Measurements from ENCODE around the gene ATM.
"Not testable (repeated sequence)": the region's sequence is repeated elsewhere in the genome, so short reads cannot be mapped to it uniquely, and the experiment has no call there.

The ATM gene

DNA sequence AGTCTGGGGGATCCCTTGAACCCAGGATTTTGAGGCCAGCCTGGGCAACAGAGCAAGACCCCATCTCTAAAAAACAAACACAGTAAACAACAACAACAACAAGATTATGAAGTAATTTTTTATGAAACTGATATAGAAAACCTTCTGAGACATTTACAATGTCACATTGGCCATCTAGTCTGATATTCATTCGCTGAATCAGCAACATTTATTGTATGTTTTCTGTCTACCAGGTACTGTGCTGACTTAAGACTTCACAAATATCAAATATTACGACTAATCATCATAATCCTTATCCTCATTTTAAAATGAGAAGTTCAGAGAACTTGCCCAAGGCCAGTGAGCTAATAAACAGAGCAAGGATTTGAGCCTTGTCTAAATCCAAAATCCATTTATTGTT is 120.8 kb downstream of the ATM start:
- Histone ChIP-seq H3K4me1 (no peaks in the 10 kb centered on the region), H3K9me3 (replicated peaks in 1 of 11) (no peaks in the 10 kb centered on the region), H3K27me3 (no peaks in the 10 kb centered on the region), H3K9ac (no peak overlapping the region), H4K20me1 (no peaks in the 10 kb centered on the region; a peak in 1 of 22 replicates), H3K36me3 (peaks cover 17 to 71% (median 39%) of the 10 kb centered on the region in 11 experiments; a peak in 21 of 22 replicates), H3K27ac (no peak overlapping the region), H3K4me3 (no peak overlapping the region), H3K4me2 (no peak overlapping the region)
- TF ChIP-seq Cebpa-rat (IDR thresholded peaks at IDR 0.05), result no peak

- Histone ChIP-seq H4K20me1 (no peaks in the 10 kb centered on the region), H3K9me3 (replicated peaks in 1 of 11) (no peaks in the 10 kb centered on the region), H3K36me3 (peaks cover 38 to 80% (median 57%) of the 10 kb centered on the region in 11 experiments), H3K27ac (no peak overlapping the region), H3K4me2 (no peak overlapping the region), H3K4me1 (no peaks in the 10 kb centered on the region), H3K27me3 (no peaks in the 10 kb centered on the region), H3K4me3 (no peak overlapping the region), H3K9ac (no peak overlapping the region)
- TF ChIP-seq Cebpa-rat (IDR thresholded peaks at IDR 0.05), result no peak
Observed at GRCh38 chr11:108345767-108346166, 122.9 kb downstream of the ATM start.

GRCh38 chr11:108346451-108346850 is 123.6 kb downstream of the ATM start:
- Histone ChIP-seq H3K9ac (no peak overlapping the region), H3K4me3 (no peak overlapping the region), H4K20me1 (no peaks in the 10 kb centered on the region; a peak in 1 of 22 replicates), H3K27ac (no peak overlapping the region), H3K9me3 (replicated peaks in 1 of 11) (no peaks in the 10 kb centered on the region), H3K27me3 (no peaks in the 10 kb centered on the region), H3K36me3 (peaks cover 44 to 83% (median 63%) of the 10 kb centered on the region in 11 experiments), H3K4me1 (peaks cover 0 to 4% (median 0%) of the 10 kb centered on the region in 10 experiments; a peak in 2 of 20 replicates), H3K4me2 (no peak overlapping the region)
- no peak for TF ChIP-seq Cebpa-rat (IDR thresholded peaks at IDR 0.05)

DNA sequence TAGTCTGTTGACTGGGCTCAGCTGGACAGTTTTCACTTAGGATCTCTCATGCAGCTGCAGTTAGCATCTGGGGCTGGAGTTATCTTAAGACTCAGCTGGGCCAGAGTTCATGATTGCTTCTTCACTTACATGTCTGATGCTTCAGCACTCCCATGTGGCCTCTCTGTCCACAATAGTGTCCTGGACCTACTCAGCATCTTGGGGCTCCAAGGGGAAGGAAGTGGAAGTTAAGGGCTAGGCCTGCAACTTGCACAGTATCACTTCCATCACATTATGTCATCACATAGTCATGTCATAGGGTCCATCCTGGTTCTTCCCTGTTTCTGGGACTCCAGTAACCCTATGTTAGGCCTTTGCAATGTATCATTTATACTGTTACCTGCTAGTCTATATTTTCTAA is 128.6 kb downstream of the ATM start:
- H3K36me3 ChIP-seq, result peaks cover 89 to 95% (median 92%) of the 10 kb centered on the region in 11 experiments

GRCh38 chr11:108364159-108364558 is 141.3 kb downstream of the ATM start:
- Histone ChIP-seq H3K27ac (no peak overlapping the region), H3K9me3 (replicated peaks in 1 of 11) (no peaks in the 10 kb centered on the region), H3K9ac (no peak overlapping the region), H3K4me2 (no peak overlapping the region), H4K20me1 (no peaks in the 10 kb centered on the region), H3K4me3 (no peak overlapping the region), H3K4me1 (no peaks in the 10 kb centered on the region), H3K27me3 (no peaks in the 10 kb centered on the region), H3K36me3 (peaks cover 23 to 60% (median 42%) of the 10 kb centered on the region in 11 experiments)
- TF ChIP-seq Cebpa-rat (IDR thresholded peaks at IDR 0.05), result no peak

More for the DNA sequence above, 128.6 kb downstream of the ATM start:
- no peak overlapping the region for H3K4me3 ChIP-seq
- no peak overlapping the region for H3K9ac ChIP-seq
- no peak overlapping the region for H3K27ac ChIP-seq
- no peaks in the 10 kb centered on the region; a peak in 1 of 22 replicates for H4K20me1 ChIP-seq
- no peaks in the 10 kb centered on the region for H3K27me3 ChIP-seq
- peaks cover 0 to 5% (median 0%) of the 10 kb centered on the region in 10 experiments; a peak in 2 of 20 replicates for H3K4me1 ChIP-seq
- no peak for TF ChIP-seq Cebpa-rat (IDR thresholded peaks at IDR 0.05)
- peaks cover 1 to 15% (median 9%) of the 10 kb centered on the region in 11 experiments; a peak in 16 of 22 replicates for H3K9me3 ChIP-seq (replicated peaks in 1 of 11)
- no peak overlapping the region for H3K4me2 ChIP-seq

DNA sequence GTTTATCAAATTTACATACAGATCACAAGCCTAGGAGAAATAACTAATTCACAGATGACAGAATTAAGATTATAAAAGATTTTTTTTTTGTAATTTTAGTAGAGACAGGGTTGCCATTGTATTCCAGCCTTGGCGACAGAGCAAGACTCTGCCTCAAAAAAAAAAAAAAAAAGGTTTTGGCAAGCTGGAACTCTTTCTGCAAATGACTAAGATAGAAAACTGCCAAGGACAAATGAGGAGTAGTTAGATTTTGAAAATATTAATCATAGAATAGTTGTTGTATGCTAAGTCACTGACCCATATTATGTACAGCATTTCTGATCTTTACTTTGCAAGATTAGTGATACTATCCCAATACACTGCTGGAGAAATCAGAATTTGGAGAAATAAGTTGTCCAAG is 145.3 kb downstream of the ATM start:
- TF ChIP-seq Cebpa-rat (IDR thresholded peaks at IDR 0.05), result no peak
- Histone ChIP-seq H3K4me2 (no peak overlapping the region), H3K36me3 (peaks cover 36 to 82% (median 59%) of the 10 kb centered on the region in 11 experiments)

DNA sequence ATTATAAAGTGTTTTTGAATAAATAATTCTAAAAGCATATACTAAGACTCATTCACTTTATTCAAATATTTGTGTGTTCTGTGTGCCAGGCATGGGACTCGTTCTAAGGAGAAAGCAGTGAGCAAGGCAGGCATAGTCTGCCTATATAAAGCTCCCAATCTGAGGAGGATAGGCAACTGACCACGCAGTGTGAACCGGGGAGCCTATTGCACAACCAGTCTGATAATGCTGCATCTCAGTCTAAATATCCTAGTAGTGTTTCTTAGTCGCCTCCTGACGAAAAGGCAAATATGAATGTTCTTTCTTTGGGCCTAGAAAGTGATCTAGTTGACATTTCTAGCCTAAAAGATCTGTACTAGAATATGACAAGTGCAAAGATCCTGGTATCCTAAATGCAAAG is 146.2 kb downstream of the ATM start:
- no peak for TF ChIP-seq Cebpa-rat (IDR thresholded peaks at IDR 0.05)
- H3K27me3 ChIP-seq, result no peaks in the 10 kb centered on the region
- no peak overlapping the region for H3K4me2 ChIP-seq
- H3K4me3 ChIP-seq, result no peak overlapping the region
- peaks cover 7 to 20% (median 15%) of the 10 kb centered on the region in 11 experiments; a peak in 19 of 22 replicates for H3K9me3 ChIP-seq (replicated peaks in 1 of 11)
- no peak overlapping the region for H3K9ac ChIP-seq
- peaks cover 36 to 79% (median 58%) of the 10 kb centered on the region in 11 experiments for H3K36me3 ChIP-seq
- no peak overlapping the region for H3K27ac ChIP-seq
- H4K20me1 ChIP-seq, result no peaks in the 10 kb centered on the region
- H3K4me1 ChIP-seq, result no peaks in the 10 kb centered on the region

More for the DNA sequence above, 145.3 kb downstream of the ATM start:
- H3K9me3 ChIP-seq (replicated peaks in 1 of 11), result peaks cover 0 to 11% (median 6%) of the 10 kb centered on the region in 11 experiments; a peak in 11 of 22 replicates
- no peak overlapping the region for H3K9ac ChIP-seq
- H3K4me1 ChIP-seq, result no peaks in the 10 kb centered on the region
- no peak overlapping the region for H3K4me3 ChIP-seq
- H3K27me3 ChIP-seq, result no peaks in the 10 kb centered on the region
- no peak overlapping the region for H3K27ac ChIP-seq
- no peaks in the 10 kb centered on the region for H4K20me1 ChIP-seq

GRCh38 chr11:108370315-108370714 is 147.4 kb downstream of the ATM start:
- TF ChIP-seq Cebpa-rat (IDR thresholded peaks at IDR 0.05), result no peak
- peaks cover 27 to 67% (median 48%) of the 10 kb centered on the region in 11 experiments for H3K36me3 ChIP-seq
- peaks cover 8 to 22% (median 17%) of the 10 kb centered on the region in 11 experiments; a peak in 19 of 22 replicates for H3K9me3 ChIP-seq (replicated peaks in 1 of 11)
- H3K27ac ChIP-seq, result no peak overlapping the region
- H4K20me1 ChIP-seq, result no peaks in the 10 kb centered on the region
- no peak overlapping the region for H3K9ac ChIP-seq
- no peak overlapping the region for H3K4me2 ChIP-seq
- H3K4me1 ChIP-seq, result no peaks in the 10 kb centered on the region
- no peak overlapping the region for H3K4me3 ChIP-seq
- no peaks in the 10 kb centered on the region for H3K27me3 ChIP-seq

- H3K4me2 ChIP-seq, result no peak overlapping the region
- H4K20me1 ChIP-seq, result no peaks in the 10 kb centered on the region
- no peak overlapping the region for H3K27ac ChIP-seq
- no peaks in the 10 kb centered on the region for H3K27me3 ChIP-seq
- no peak for TF ChIP-seq Cebpa-rat (IDR thresholded peaks at IDR 0.05)
- H3K9ac ChIP-seq, result no peak overlapping the region
- no peaks in the 10 kb centered on the region for H3K4me1 ChIP-seq
- H3K9me3 ChIP-seq (replicated peaks in 1 of 11), result peaks cover 8 to 22% (median 17%) of the 10 kb centered on the region in 11 experiments; a peak in 19 of 22 replicates
- H3K4me3 ChIP-seq, result no peak overlapping the region
- peaks cover 23 to 60% (median 41%) of the 10 kb centered on the region in 11 experiments for H3K36me3 ChIP-seq
Observed at GRCh38 chr11:108370990-108371389, 148.1 kb downstream of the ATM start.

DNA sequence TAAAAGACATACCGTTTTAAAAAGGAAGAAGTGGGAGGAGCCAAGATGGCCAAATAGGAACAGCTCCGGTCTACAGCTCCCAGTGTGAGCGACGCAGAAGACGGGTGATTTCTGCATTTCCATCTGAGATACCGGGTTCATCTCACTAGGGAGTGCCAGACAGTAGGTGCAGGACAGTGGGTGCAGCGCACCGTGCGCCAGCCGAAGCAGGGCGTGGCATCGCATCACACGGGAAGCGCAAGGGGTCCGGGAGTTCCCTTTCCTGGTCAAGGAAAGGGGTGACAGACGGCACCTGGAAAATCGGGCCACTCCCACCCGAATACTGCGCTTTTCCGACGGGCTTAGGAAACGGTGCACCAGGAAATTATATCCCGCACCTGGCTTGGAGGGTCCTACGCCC is 150.6 kb downstream of the ATM start:
- Histone ChIP-seq H3K36me3 (peaks cover 1 to 36% (median 21%) of the 10 kb centered on the region in 11 experiments; a peak in 17 of 22 replicates), H3K9me3 (replicated peaks in 1 of 11) (peaks cover 8 to 22% (median 17%) of the 10 kb centered on the region in 11 experiments; a peak in 19 of 22 replicates)
- H3K9ac ChIP-seq, H3K4me2 ChIP-seq, H3K4me1 ChIP-seq, H4K20me1 ChIP-seq, H3K4me3 ChIP-seq, H3K27me3 ChIP-seq, H3K27ac ChIP-seq: not testable (repeated sequence)
